Body of pancreas (tissue), 4 donors: ENCODE data around the gene PRDM10. TPM values are rescaled to one million over a fixed set of nuclear protein-coding genes. Genes with fewer than 3 reads are reported as not detected.

Experiments used
- ATAC-seq: fragments of 150-250 bp; one replicate; pipeline ENCODE4 v1.9.1; 2016
- DNase-seq, 4 donors: peaks; one replicate each; pipeline ENCODE4 v3.0.0-alpha.2; 2019
- H3K27ac ChIP-seq, 4 donors: fragments of 200-600 bp; sonication (generic); 1 replicate in 3 of 4; 2 replicates in 1 of 4; pipeline versions ENCODE4 v1.5.1 to v1.6.1; 2016 to 2019; ENCODE audit warnings: mild to moderate bottlenecking in 1 of 4, mixed read lengths in 1 of 4, moderate library complexity in 1 of 4
- H3K27me3 ChIP-seq, 2 donors: fragments of 200-600 bp; sonication (generic); one replicate each; pipeline ENCODE4 v1.6.0; 2016; ENCODE audit warnings: mild to moderate bottlenecking in 1 of 2
- H3K36me3 ChIP-seq, 2 donors: fragments of 200-600 bp; sonication (generic); replicated peaks in 1 of 2; 2 replicates each; pipeline ENCODE4 v1.5.1; 2016; ENCODE audit warnings: low read depth in 2 of 2; ENCODE audit not compliant: insufficient read depth in 1 of 2
- H3K4me1 ChIP-seq: fragments of 200-600 bp; sonication (generic); one replicate; pipeline ENCODE4 v1.6.0; 2016
- H3K4me3 ChIP-seq, 2 donors: fragments of 200-600 bp; sonication (generic); 1 replicate in 1 of 2; 2 replicates in 1 of 2; pipeline ENCODE4 v1.5.1; 2016 to 2019
- H3K9me3 ChIP-seq, 3 donors: fragments of 200-600 bp; sonication (generic); 1 replicate in 2 of 3; 2 replicates in 1 of 3; pipeline ENCODE4 v1.5.1; 2016
- CTCF ChIP-seq, 7 experiments: fragments of 450-650 bp in 4 of 7; fragments of 200-600 bp in 3 of 7; sonication (generic) in 3 of 7; IDR thresholded peaks; one replicate each; pipeline ENCODE4 v1.5.1; 2016 to 2019; ENCODE audit warnings: antibody characterized with exemption in 7 of 7
- POLR2A ChIP-seq, 3 donors: fragments of 450-650 bp; IDR thresholded peaks; one replicate each; pipeline ENCODE4 v1.6.1; 2016; ENCODE audit warnings: antibody characterized with exemption in 3 of 3, mild to moderate bottlenecking in 2 of 3
- WGBS, 2 donors: methylation state at CpG; one replicate each; pipeline ENCODE4 v1.1.5; 2017; 5-methylcytosine and 5-hydroxymethylcytosine counted together
- intact Hi-C: fragments of 100-400 bp; cut with DNase I; formaldehyde crosslinking; loops from one replicate; pipeline ENCODE4 v1.15.1; 2023
- total RNA-seq, 2 donors: library from RNA; depleted of rRNA; stranded (reverse); fragments of >200 nt; gene quantifications; one replicate each; pipeline ENCODE4 v1.1.0, GENCODE V29; 2016

PRDM10 gene
- total RNA-seq, 2 donors from 2014 or later = 4.7 to 14.5 TPM

GRCh38 chr11:129935723-129936122 is 66.9 kb downstream of the PRDM10 start:
- ATAC-seq (no peak), DNase-seq (no peak)
- TF ChIP-seq CTCF (IDR thresholded peaks at IDR 0.05) (no peak), POLR2A (IDR thresholded peaks at IDR 0.05) (no peak)
- no peaks in the 10 kb centered on the region for H3K36me3 ChIP-seq
- H3K27ac ChIP-seq = no peak overlapping the region
- no peak overlapping the region for H3K4me3 ChIP-seq
- no peaks in the 10 kb centered on the region for H3K27me3 ChIP-seq
- H3K9me3 ChIP-seq = no peaks in the 10 kb centered on the region
- intact Hi-C loops = no loop called here
- WGBS, 2 donors = 42 to 54% methylated on average over 3 of the region's 3 CpGs
- H3K4me1 ChIP-seq = no peaks in the 10 kb centered on the region

- no peak for ATAC-seq
- no peak overlapping the region for H3K27ac ChIP-seq
- TF ChIP-seq POLR2A (IDR thresholded peaks at IDR 0.05) (no peak), CTCF (IDR thresholded peaks at IDR 0.05) (no peak)
- no peaks in the 10 kb centered on the region for H3K9me3 ChIP-seq
- H3K27me3 ChIP-seq = no peaks in the 10 kb centered on the region
- H3K4me1 ChIP-seq = no peaks in the 10 kb centered on the region
- no peaks in the 10 kb centered on the region for H3K36me3 ChIP-seq
- WGBS, 2 donors = 86 to 92% methylated on average over 9 of the region's 9 CpGs
- DNase-seq = no peak
- H3K4me3 ChIP-seq = no peak overlapping the region
- intact Hi-C loops = no loop called here
These were observed 68.7 kb downstream of the PRDM10 start for GRCh38 chr11:129933891-129934290.

DNA sequence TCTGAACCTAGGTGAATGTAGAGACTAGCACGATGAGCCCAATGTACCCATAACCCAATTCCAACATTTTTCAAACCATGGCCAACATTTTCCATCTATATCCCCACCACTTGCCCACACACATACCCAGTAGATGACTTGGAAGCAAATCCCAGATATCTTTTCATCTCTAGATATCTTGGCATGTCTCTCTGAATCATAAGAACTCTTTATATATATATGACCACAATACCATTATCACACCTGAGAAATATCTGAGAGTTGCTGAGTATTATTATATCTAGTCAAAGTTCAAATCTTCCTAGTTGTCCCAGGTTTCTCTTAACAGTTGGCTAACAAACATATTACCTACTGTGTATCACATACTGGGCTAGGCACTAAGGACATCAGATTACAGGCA is 69.4 kb downstream of the PRDM10 start:
- ATAC-seq (no peak), DNase-seq (no peak)
- Histone ChIP-seq H3K4me1 (no peaks in the 10 kb centered on the region), H3K36me3 (no peaks in the 10 kb centered on the region), H3K9me3 (no peaks in the 10 kb centered on the region), H3K27ac (no peak overlapping the region), H3K4me3 (no peak overlapping the region), H3K27me3 (no peaks in the 10 kb centered on the region)
- WGBS, 2 donors = 93 to 97% methylated on average over 1 of the region's 1 CpG
- TF ChIP-seq CTCF (IDR thresholded peaks at IDR 0.05) (no peak), POLR2A (IDR thresholded peaks at IDR 0.05) (no peak)
- intact Hi-C loops = no loop called here

DNA sequence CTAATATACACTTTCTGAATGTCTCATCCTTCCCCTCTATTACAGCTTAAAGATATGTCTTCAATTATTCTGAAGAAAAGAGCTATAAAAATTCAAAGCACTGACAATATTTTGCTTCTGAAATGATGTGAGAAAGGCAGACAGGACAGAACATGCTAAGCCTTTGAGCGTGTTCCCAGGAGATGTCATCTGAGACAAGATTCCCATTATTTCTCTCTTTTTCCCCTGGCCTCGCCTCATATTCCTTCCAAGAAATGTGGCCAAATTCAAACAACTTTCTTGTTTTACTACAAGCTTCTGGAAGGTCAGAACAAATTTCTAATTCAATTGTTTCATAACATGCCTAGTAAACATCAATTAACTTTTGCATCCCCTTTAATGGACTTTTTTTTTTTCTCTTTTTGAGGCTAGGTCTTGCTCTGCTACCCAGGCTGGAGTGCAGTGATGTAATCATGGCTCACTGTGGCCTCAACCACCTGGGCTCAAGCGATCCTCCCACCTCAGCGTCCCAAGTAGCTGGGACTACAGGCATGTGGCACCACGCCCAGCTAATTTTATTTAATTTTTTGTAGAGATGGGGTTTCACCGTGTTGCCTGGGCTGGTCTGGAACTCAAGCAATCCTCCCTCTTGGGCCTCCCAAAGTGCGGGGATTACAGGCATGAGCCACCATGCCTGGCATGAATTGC is 70.1 kb downstream of the PRDM10 start:
- no peak for ATAC-seq
- intact Hi-C loops = no loop called here

More for the DNA sequence above, 70.1 kb downstream of the PRDM10 start:
- H3K9me3 ChIP-seq = no peaks in the 10 kb centered on the region
- H3K27ac ChIP-seq = no peak overlapping the region
- WGBS, 2 donors = 90 to 91% methylated on average over 7 of the region's 7 CpGs
- no peaks in the 10 kb centered on the region for H3K27me3 ChIP-seq
- no peak for DNase-seq
- no peaks in the 10 kb centered on the region for H3K36me3 ChIP-seq
- no peak overlapping the region for H3K4me3 ChIP-seq
- TF ChIP-seq CTCF (IDR thresholded peaks at IDR 0.05) (no peak), POLR2A (IDR thresholded peaks at IDR 0.05) (no peak)
- H3K4me1 ChIP-seq = no peaks in the 10 kb centered on the region
